GM23248 (cell line): ENCODE results near the gene ZFP90. TPM values are rescaled to one million over a fixed set of nuclear protein-coding genes. Genes with fewer than 3 reads are reported as not detected.

Experiments
- DNase-seq: peaks from one replicate; pipeline ENCODE4 v3.0.0-alpha.2; 2015
- H2AFZ ChIP-seq: fragments of 200-600 bp; sonication (generic); 2 replicates; pipeline ENCODE4 v1.6.1; 2016; ENCODE audit warnings: antibody characterized with exemption
- H3F3A ChIP-seq: fragments of 200-600 bp; sonication (generic); 2 replicates; pipeline ENCODE4 v1.6.1; 2016; ENCODE audit warnings: mild to moderate bottlenecking, antibody characterized with exemption, mixed run types; ENCODE audit not compliant: insufficient read depth
- H3K27ac ChIP-seq: fragments of 200-600 bp; sonication (generic); 2 replicates; pipeline ENCODE4 v1.5.1; 2016; ENCODE audit warnings: mild to moderate bottlenecking
- H3K27me3 ChIP-seq: fragments of 200-600 bp; sonication (generic); replicated peaks from 2 replicates; pipeline ENCODE4 v1.6.1; 2016; ENCODE audit warnings: mild to moderate bottlenecking; ENCODE audit not compliant: insufficient read depth
- H3K36me3 ChIP-seq: fragments of 200-600 bp; sonication (generic); 2 replicates; pipeline ENCODE4 v1.6.1; 2016; ENCODE audit warnings: low read depth, mild to moderate bottlenecking
- H3K4me1 ChIP-seq: fragments of 200-600 bp; sonication (generic); 2 replicates; pipeline ENCODE4 v1.6.1; 2016; ENCODE audit warnings: mild to moderate bottlenecking; ENCODE audit not compliant: insufficient read depth
- H3K4me2 ChIP-seq: fragments of 200-600 bp; sonication (generic); one replicate; pipeline ENCODE4 v1.6.1; 2016; ENCODE audit warnings: mild to moderate bottlenecking; ENCODE audit not compliant: unreplicated experiment
- H3K4me3 ChIP-seq: fragments of 200-600 bp; sonication (generic); 2 replicates; pipeline ENCODE4 v1.5.1; 2016; ENCODE audit warnings: mild to moderate bottlenecking
- H3K79me2 ChIP-seq: fragments of 200-600 bp; sonication (generic); 2 replicates; pipeline ENCODE4 v1.6.1; 2016; ENCODE audit warnings: mild to moderate bottlenecking; ENCODE audit not compliant: insufficient read depth
- H3K9ac ChIP-seq: fragments of 200-600 bp; sonication (generic); 2 replicates; pipeline ENCODE4 v1.6.1; 2016; ENCODE audit warnings: mild to moderate bottlenecking
- H3K9me2 ChIP-seq: fragments of 200-600 bp; sonication (generic); 2 replicates; pipeline ENCODE4 v1.6.1; 2016; ENCODE audit warnings: mixed run types, mild to moderate bottlenecking, moderate library complexity; ENCODE audit not compliant: insufficient read depth
- H3K9me3 ChIP-seq: fragments of 200-600 bp; sonication (generic); one replicate; pipeline ENCODE4 v1.6.1; 2017; ENCODE audit warnings: low read depth
- H4K20me1 ChIP-seq: fragments of 200-600 bp; sonication (generic); 2 replicates; pipeline ENCODE4 v1.6.0; 2016; ENCODE audit not compliant: insufficient read depth
- EZH2 ChIP-seq: fragments of 200-600 bp; sonication (generic); IDR thresholded peaks from 2 replicates; pipeline ENCODE4 v1.6.1; 2018; ENCODE audit warnings: antibody characterized with exemption, mild to moderate bottlenecking; ENCODE audit not compliant: insufficient read depth, poor library complexity, severe bottlenecking
- EZH2phosphoT487 ChIP-seq: fragments of 200-600 bp; sonication (generic); IDR thresholded peaks from 2 replicates; pipeline ENCODE4 v1.6.1; 2018; ENCODE audit warnings: antibody characterized with exemption, moderate library complexity, mild to moderate bottlenecking, low read depth; ENCODE audit not compliant: insufficient read depth
- WGBS, 2 experiments: methylation state at CpG; one replicate each; pipeline ENCODE4 v1.1.6; 2015 to 2017; ENCODE audit warnings: low lambda C conversion rate in 2 of 2, low coverage in 1 of 2; ENCODE audit errors: missing lambda C conversion rate in 2 of 2; 5-methylcytosine and 5-hydroxymethylcytosine counted together
- in situ Hi-C: fragments of 300-500 bp; cut with MboI; formaldehyde crosslinking; loops from 2 replicates; pipeline ENCODE4 v1.15.0; 2020
- polyA plus RNA-seq: library from polyadenylated mRNA; unstranded; fragments of >200 nt; fragmentation: Nextera tagmentation; extraction: Ambion mirVana; gene quantifications from 2 replicates; pipeline ENCODE4 v1.2.1, GENCODE V29; 2016
- total RNA-seq: library from RNA; depleted of rRNA; stranded (reverse); fragments of >200 nt; shearing (Covaris generic); gene quantifications from 2 replicates; pipeline ENCODE4 v1.2.3, GENCODE V29; 2014

ZFP90 gene
- total and polyA plus RNA-seq, 2 experiments from 2014 or later = 11.9 to 20.6 TPM

DNA sequence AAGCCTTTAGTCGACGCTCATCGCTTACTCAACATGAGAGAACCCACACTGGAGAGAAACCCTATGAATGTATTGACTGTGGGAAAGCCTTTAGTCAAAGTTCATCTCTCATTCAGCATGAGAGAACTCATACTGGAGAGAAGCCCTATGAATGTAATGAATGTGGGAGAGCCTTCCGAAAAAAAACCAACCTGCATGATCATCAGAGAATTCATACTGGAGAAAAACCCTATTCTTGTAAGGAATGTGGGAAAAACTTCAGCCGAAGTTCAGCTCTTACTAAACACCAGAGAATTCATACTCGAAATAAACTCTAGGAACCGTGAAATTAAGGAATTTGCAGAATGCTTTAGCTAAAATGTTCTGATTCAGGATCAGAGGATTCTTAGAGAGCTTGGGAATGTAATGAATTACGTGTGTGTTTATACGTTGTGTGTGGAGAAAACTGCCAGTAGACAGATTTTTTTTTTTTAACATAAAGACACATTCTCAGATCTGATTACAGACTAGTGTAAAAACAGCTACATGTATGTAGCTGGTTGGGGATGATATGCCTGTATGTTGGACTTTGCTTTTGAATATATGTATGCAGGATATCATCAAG is 25.4 kb downstream of the ZFP90 start:
- Histone ChIP-seq H3K4me3 (no peak overlapping the region), H3K27me3 (no peaks in the 10 kb centered on the region), H3K27ac (no peak overlapping the region), H3K4me2 (no peak overlapping the region), H3F3A (peaks cover 35% of the 10 kb centered on the region), H3K4me1 (no peaks in the 10 kb centered on the region), H3K9ac (no peak overlapping the region), H3K9me3 (peaks cover 46% of the 10 kb centered on the region), H3K79me2 (no peaks in the 10 kb centered on the region), H4K20me1 (no peaks in the 10 kb centered on the region), H3K36me3 (peaks cover 74% of the 10 kb centered on the region), H3K9me2 (no peaks in the 10 kb centered on the region), H2AFZ (no peak overlapping the region)
- WGBS, 2 experiments = 87 to 92% methylated on average over 9 of the region's 9 CpGs
- in situ Hi-C loops = no loop called here
- DNase-seq = peak; percentile 28
- TF ChIP-seq EZH2phosphoT487 (no peak), EZH2 (no peak)

DNA sequence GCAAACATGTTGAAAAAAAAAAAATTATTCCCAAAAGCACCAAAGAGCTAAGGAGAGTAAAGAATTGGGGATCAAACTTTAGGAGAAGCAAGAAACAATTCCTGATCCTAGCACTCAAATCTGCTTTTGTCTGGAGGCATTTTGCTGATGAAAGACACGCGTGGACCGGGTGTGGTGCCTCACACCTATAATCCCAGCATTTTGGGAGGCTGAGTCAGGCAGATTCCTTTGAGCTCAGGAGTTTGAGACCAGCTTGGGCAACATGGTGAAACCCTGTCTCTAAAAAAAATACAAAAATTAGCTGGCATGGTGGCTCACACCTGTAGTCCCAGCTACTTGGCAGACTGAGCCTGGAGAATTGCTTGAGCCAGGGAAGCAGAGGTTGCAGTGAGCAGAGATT is 35.4 kb downstream of the ZFP90 start:
- Histone ChIP-seq H3K27me3 (no peaks in the 10 kb centered on the region), H3K27ac (no peak overlapping the region), H3K79me2 (no peaks in the 10 kb centered on the region), H3K36me3 (no peaks in the 10 kb centered on the region), H3K4me2 (no peak overlapping the region), H3K9me2 (no peaks in the 10 kb centered on the region), H3K4me1 (no peaks in the 10 kb centered on the region), H3F3A (no peaks in the 10 kb centered on the region), H4K20me1 (no peaks in the 10 kb centered on the region), H3K9ac (no peak overlapping the region), H3K4me3 (no peak overlapping the region), H3K9me3 (peaks cover 4% of the 10 kb centered on the region), H2AFZ (no peak overlapping the region)
- no peak for DNase-seq
- TF ChIP-seq EZH2 (no peak), EZH2phosphoT487 (no peak)
- 78 to 90% methylated on average over 3 of the region's 3 CpGs for WGBS, 2 experiments
- in situ Hi-C loops = no loop called here

DNA sequence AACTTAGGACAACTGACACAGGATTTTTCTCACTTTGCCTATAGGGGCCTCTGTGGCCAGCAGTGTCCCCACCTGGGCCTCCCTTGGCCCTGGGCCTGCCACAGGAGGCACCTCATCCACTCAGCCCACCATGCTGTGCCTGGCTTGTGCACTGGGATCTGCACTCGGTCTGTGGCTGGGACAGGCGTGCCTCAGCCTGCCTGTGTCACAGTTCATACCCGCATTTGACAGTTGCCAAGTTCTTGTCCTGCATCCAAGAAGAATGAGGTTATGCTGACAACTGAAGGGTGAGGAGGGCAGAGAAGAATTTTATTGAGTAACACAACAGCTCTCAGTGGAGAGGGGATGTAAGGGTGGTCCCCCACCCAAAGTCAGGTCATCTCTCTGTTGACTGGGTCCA is 36.0 kb downstream of the ZFP90 start:
- no peaks in the 10 kb centered on the region for H3K27me3 ChIP-seq
- H3F3A ChIP-seq = no peaks in the 10 kb centered on the region
- DNase-seq = no peak
- H4K20me1 ChIP-seq = no peaks in the 10 kb centered on the region
- no peak overlapping the region for H3K27ac ChIP-seq
- peaks cover 4% of the 10 kb centered on the region for H3K9me3 ChIP-seq
- in situ Hi-C loops = no loop called here
- H3K9ac ChIP-seq = no peak overlapping the region
- H3K36me3 ChIP-seq = no peaks in the 10 kb centered on the region
- H3K79me2 ChIP-seq = no peaks in the 10 kb centered on the region
- no peaks in the 10 kb centered on the region for H3K9me2 ChIP-seq
- H3K4me1 ChIP-seq = no peaks in the 10 kb centered on the region
- TF ChIP-seq EZH2 = no peak
- no peak for TF ChIP-seq EZH2phosphoT487
- no peak overlapping the region for H3K4me3 ChIP-seq
- no peak overlapping the region for H2AFZ ChIP-seq
- H3K4me2 ChIP-seq = no peak overlapping the region
- 77 to 84% methylated on average over 3 of the region's 3 CpGs for WGBS, 2 experiments

DNA sequence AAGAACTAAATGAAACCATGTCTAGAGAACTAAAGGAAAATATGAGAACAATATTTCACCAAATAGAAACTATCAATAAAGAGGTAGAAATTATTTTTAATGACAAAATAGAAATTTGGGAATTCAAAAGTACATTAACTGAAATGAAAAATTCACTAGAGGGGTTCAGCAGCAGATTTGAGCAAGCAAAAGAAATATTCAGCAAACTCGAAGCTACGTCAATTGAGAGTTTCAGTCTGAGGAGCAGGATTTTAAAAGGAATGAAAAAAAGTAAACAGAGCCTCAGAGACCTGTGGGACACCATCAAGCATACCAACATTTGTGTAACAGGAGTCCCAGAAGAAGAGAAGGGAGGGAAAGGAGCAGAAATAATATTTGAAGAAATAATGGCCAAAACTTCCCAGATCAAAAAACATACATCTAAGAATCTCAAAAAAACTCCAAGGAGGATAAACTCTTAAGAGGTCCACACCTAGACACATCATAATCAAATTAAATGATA is 38.3 kb downstream of the ZFP90 start:
- Histone ChIP-seq H3K27me3 (no peaks in the 10 kb centered on the region), H3K4me3 (no peak overlapping the region), H2AFZ (no peak overlapping the region), H3K9me2 (no peaks in the 10 kb centered on the region), H3K9me3 (peaks cover 4% of the 10 kb centered on the region), H4K20me1 (no peaks in the 10 kb centered on the region), H3F3A (no peaks in the 10 kb centered on the region), H3K36me3 (no peaks in the 10 kb centered on the region), H3K4me1 (no peaks in the 10 kb centered on the region), H3K27ac (no peak overlapping the region), H3K4me2 (no peak overlapping the region), H3K9ac (no peak overlapping the region), H3K79me2 (no peaks in the 10 kb centered on the region)
- no peak for TF ChIP-seq EZH2phosphoT487
- no peak for TF ChIP-seq EZH2
- WGBS, 2 experiments = 58 to 72% methylated on average over 2 of the region's 2 CpGs
- in situ Hi-C loops = no loop called here
- DNase-seq = no peak
